Astrocyte (in vitro differentiated cells and primary cell): ENCODE results near the gene IDUA. TPM values are rescaled to one million over a fixed set of nuclear protein-coding genes. Genes with fewer than 3 reads are reported as not detected.

ENCODE experiments used
- DNase-seq: peaks from one replicate; pipeline ENCODE4 v3.0.0-alpha.2; 2010; ENCODE audit warnings: low read depth
- FAIRE-seq: peaks from 2 replicates; lab custom pipeline; 2011; peaks lifted over from hg19 to GRCh38; lab: Jason Lieb, UNC
- H2AFZ ChIP-seq: 2 replicates; pipeline ENCODE4 v1.6.0; 2012; ENCODE audit warnings: low read depth, low read length, inconsistent platforms
- H3K27ac ChIP-seq: 2 replicates; pipeline ENCODE4 v1.5.1; 2011; ENCODE audit warnings: low read depth, low read length, inconsistent platforms
- H3K27me3 ChIP-seq: 2 replicates; pipeline ENCODE4 v1.6.0; 2011; ENCODE audit warnings: low read length, inconsistent platforms; ENCODE audit not compliant: insufficient read depth
- H3K36me3 ChIP-seq: 2 replicates; pipeline ENCODE4 v1.5.1; 2011; ENCODE audit warnings: low read length, inconsistent platforms; ENCODE audit not compliant: insufficient read depth
- H3K4me1 ChIP-seq: 2 replicates; pipeline ENCODE4 v1.5.1; 2011; ENCODE audit warnings: low read length, inconsistent platforms; ENCODE audit not compliant: insufficient read depth
- H3K4me2 ChIP-seq: 2 replicates; pipeline ENCODE4 v1.6.0; 2012; ENCODE audit warnings: low read length, inconsistent platforms
- H3K4me3 ChIP-seq: 2 replicates; pipeline ENCODE4 v1.5.1; 2011; ENCODE audit warnings: low read depth, mild to moderate bottlenecking, low read length, inconsistent platforms; ENCODE audit not compliant: insufficient read depth
- H3K79me2 ChIP-seq: 2 replicates; pipeline ENCODE4 v1.6.0; 2012; ENCODE audit warnings: mild to moderate bottlenecking, low read length, inconsistent platforms; ENCODE audit not compliant: insufficient read depth
- H3K9ac ChIP-seq: 2 replicates; pipeline ENCODE4 v1.6.0; 2012; ENCODE audit warnings: mild to moderate bottlenecking, low read length, inconsistent platforms
- H3K9me3 ChIP-seq: 2 replicates; pipeline ENCODE4 v1.5.1; 2012; ENCODE audit warnings: low read depth, mild to moderate bottlenecking, low read length, inconsistent platforms; ENCODE audit not compliant: insufficient read depth
- H4K20me1 ChIP-seq: 2 replicates; pipeline ENCODE4 v1.6.0; 2012; ENCODE audit warnings: low read length, inconsistent platforms; ENCODE audit not compliant: insufficient read depth
- H3K27ac Mint-ChIP-seq: one replicate; pipeline ENCODE4 v1.8.0; 2021; ENCODE audit warnings: mild to moderate bottlenecking, mixed read lengths; ENCODE audit not compliant: unreplicated experiment
- H3K27me3 Mint-ChIP-seq: one replicate; pipeline ENCODE4 v1.8.0; 2021; ENCODE audit warnings: low read depth, mixed read lengths; ENCODE audit not compliant: unreplicated experiment
- H3K36me3 Mint-ChIP-seq: one replicate; pipeline ENCODE4 v1.8.0; 2021; ENCODE audit warnings: low read depth, mixed read lengths; ENCODE audit not compliant: unreplicated experiment
- H3K4me1 Mint-ChIP-seq: one replicate; pipeline ENCODE4 v1.8.0; 2021; ENCODE audit warnings: low read depth, mixed read lengths; ENCODE audit not compliant: unreplicated experiment
- H3K4me3 Mint-ChIP-seq: one replicate; pipeline ENCODE4 v1.8.0; 2021; ENCODE audit warnings: mild to moderate bottlenecking, moderate library complexity, mixed read lengths; ENCODE audit not compliant: unreplicated experiment
- H3K9me3 Mint-ChIP-seq: one replicate; pipeline ENCODE4 v1.8.0; 2021; ENCODE audit warnings: mild to moderate bottlenecking, mixed read lengths; ENCODE audit not compliant: unreplicated experiment
- CTCF ChIP-seq: IDR thresholded peaks from 2 replicates; pipeline ENCODE4 v1.5.1; 2011; ENCODE audit warnings: low read depth, mild to moderate bottlenecking, inconsistent platforms, low read length, moderate library complexity; ENCODE audit not compliant: insufficient read depth
- EZH2 ChIP-seq: IDR thresholded peaks from 2 replicates; pipeline ENCODE4 v1.6.1; 2012; ENCODE audit warnings: mild to moderate bottlenecking, low read length, inconsistent platforms; ENCODE audit not compliant: insufficient read depth
- total RNA-seq: library from RNA; stranded (reverse); gene quantifications from 2 replicates; pipeline ENCODE4 v1.2.1, GENCODE V29; 2021

The IDUA gene
- total RNA-seq, 1 donor from 2014 or later: 20.5 TPM

GRCh38 chr4:1014291-1015167, 27.7 kb downstream of the IDUA start:
- no peaks in the 10 kb centered on the region for H3K36me3 ChIP-seq
- no peaks in the 10 kb centered on the region for H3K9me3 ChIP-seq
- H3K27me3 ChIP-seq: no peaks in the 10 kb centered on the region
- DNase-seq (no peak), FAIRE-seq (no peak)
- Mint-ChIP-seq H3K27ac (no peak overlapping the region), H3K36me3 (peaks cover 2% of the 10 kb centered on the region), H3K4me3 (peak overlapping the region; percentile 52), H3K27me3 (no peaks in the 10 kb centered on the region), H3K4me1 (peaks cover 2% of the 10 kb centered on the region), H3K9me3 (no peaks in the 10 kb centered on the region)
- peaks cover 42% of the 10 kb centered on the region for H3K4me1 ChIP-seq
- peaks cover 60% of the 10 kb centered on the region for H3K79me2 ChIP-seq
- no peak overlapping the region for H3K27ac ChIP-seq
- peaks cover 68% of the 10 kb centered on the region for H4K20me1 ChIP-seq
- peak overlapping the region; percentile 45 for H3K4me2 ChIP-seq
- no peak overlapping the region for H3K4me3 ChIP-seq
- H2AFZ ChIP-seq: no peak overlapping the region
- TF ChIP-seq EZH2 (no peak), CTCF (no peak)
- H3K9ac ChIP-seq: peak overlapping the region; percentile 14

GRCh38 chr4:1015179-1015578, 28.3 kb downstream of the IDUA start:
- no peak for DNase-seq
- H3K27ac ChIP-seq: no peak overlapping the region
- H3K4me1 ChIP-seq: peaks cover 43% of the 10 kb centered on the region

More at GRCh38 chr4:1015179-1015578, 28.3 kb downstream of the IDUA start:
- Histone ChIP-seq H3K4me2 (peak overlapping the region; percentile 45), H2AFZ (no peak overlapping the region), H4K20me1 (peaks cover 73% of the 10 kb centered on the region), H3K27me3 (no peaks in the 10 kb centered on the region), H3K9ac (no peak overlapping the region), H3K9me3 (no peaks in the 10 kb centered on the region), H3K36me3 (no peaks in the 10 kb centered on the region), H3K4me3 (no peak overlapping the region), H3K79me2 (peaks cover 66% of the 10 kb centered on the region)
- H3K4me3 Mint-ChIP-seq: no peak overlapping the region
- no peak for FAIRE-seq
- H3K27ac Mint-ChIP-seq: no peak overlapping the region
- TF ChIP-seq CTCF (no peak), EZH2 (no peak)
- no peaks in the 10 kb centered on the region for H3K27me3 Mint-ChIP-seq
- H3K36me3 Mint-ChIP-seq: peaks cover 2% of the 10 kb centered on the region
- H3K4me1 Mint-ChIP-seq: peaks cover 2% of the 10 kb centered on the region
- H3K9me3 Mint-ChIP-seq: no peaks in the 10 kb centered on the region
